A549 (cell line): ENCODE results near the gene GDF2.

Experiments
- POLR2A ChIP-seq: IDR thresholded peaks from 2 replicates; pipeline ENCODE4 v1.6.1; 2012; ENCODE audit warnings: mild to moderate bottlenecking, low read length
- ZSCAN20 ChIP-seq: fragments of 250-450 bp; sonication (Bioruptor Pico); IDR thresholded peaks from 2 replicates; pipeline ENCODE4 v1.8.0; 2022; ENCODE audit warnings: mild to moderate bottlenecking, moderate library complexity
- TF ChIP-seq, protein P1 (sequence below): IDR thresholded peaks from 2 replicates; pipeline ENCODE4 v1.6.1; 2012
- TF ChIP-seq, protein P2 (sequence below): fragments of >200 bp; sonication (Bioruptor Twin); formaldehyde crosslinking; IDR thresholded peaks from 3 replicates; pipeline ENCODE4 v1.5.1; 2016
- TF ChIP-seq, protein P3 (sequence below): fragments of 250-450 bp; sonication (Bioruptor Pico); IDR thresholded peaks from 2 replicates; pipeline ENCODE4 v1.5.0; 2020; ENCODE audit warnings: low read depth, mild to moderate bottlenecking, moderate library complexity

DNA sequence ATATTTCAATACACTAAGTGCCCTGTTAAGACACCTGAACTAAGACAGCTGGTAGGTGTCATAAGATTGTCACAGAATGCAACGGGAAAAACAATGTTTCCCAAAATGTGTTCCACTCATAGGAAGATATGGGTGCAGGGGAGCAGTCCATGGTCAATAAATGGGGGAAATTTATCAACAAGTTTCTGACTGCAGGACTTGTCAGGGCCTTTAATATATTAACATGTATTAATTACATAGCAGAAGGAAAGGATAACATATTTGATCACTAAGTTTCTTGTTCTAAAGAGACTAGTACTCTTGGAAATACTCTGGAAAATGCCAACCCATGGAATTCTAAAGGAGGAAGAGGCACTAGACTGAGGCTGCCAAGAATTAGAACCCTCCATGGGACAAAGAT is 32.6 kb downstream of the GDF2 start:
- TF ChIP-seq ZSCAN20 (CRISPR knock-in tag) = no peak
- TF ChIP-seq, protein P1, sequence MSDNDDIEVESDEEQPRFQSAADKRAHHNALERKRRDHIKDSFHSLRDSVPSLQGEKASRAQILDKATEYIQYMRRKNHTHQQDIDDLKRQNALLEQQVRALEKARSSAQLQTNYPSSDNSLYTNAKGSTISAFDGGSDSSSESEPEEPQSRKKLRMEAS = no peak
- TF ChIP-seq POLR2A = no peak
- TF ChIP-seq, protein P2, sequence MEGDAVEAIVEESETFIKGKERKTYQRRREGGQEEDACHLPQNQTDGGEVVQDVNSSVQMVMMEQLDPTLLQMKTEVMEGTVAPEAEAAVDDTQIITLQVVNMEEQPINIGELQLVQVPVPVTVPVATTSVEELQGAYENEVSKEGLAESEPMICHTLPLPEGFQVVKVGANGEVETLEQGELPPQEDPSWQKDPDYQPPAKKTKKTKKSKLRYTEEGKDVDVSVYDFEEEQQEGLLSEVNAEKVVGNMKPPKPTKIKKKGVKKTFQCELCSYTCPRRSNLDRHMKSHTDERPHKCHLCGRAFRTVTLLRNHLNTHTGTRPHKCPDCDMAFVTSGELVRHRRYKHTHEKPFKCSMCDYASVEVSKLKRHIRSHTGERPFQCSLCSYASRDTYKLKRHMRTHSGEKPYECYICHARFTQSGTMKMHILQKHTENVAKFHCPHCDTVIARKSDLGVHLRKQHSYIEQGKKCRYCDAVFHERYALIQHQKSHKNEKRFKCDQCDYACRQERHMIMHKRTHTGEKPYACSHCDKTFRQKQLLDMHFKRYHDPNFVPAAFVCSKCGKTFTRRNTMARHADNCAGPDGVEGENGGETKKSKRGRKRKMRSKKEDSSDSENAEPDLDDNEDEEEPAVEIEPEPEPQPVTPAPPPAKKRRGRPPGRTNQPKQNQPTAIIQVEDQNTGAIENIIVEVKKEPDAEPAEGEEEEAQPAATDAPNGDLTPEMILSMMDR = no peak
- TF ChIP-seq, protein P3, sequence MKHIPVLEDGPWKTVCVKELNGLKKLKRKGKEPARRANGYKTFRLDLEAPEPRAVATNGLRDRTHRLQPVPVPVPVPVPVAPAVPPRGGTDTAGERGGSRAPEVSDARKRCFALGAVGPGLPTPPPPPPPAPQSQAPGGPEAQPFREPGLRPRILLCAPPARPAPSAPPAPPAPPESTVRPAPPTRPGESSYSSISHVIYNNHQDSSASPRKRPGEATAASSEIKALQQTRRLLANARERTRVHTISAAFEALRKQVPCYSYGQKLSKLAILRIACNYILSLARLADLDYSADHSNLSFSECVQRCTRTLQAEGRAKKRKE (CRISPR knock-in tag) = no peak
